ENCODE data around the gene MAGI1.

MAGI1 gene

DNA sequence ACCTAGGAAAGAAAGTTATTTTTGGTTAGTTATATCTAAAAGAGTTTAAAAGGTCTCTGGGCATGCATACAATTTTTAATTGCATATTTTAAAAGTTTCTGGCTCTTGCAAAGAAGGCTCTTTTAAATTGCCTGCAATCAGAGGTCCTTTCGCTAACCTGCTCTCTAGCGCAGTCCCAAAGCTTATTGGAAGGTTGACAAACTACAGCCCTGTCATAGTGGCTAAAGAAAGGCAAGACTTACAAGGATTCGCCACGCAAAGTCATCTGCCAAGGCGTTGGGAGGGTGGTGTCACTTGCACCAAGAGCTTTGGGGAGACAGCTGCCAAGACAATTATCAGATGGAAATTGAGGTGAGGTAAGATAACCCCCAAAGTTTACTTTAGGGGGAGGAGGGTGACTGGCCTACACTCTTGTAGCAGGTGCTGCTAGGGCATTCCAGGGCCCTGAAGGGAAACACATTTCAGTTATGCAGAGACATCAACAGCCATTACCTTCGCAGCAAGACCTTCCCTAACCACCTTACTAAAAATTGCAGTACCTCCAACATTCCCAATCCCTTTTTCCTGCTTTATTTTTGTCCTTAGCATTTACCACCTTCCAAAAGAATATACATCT lies 606.2 kb downstream of the MAGI1 start:
- intact Hi-C loops (cut with DNase I) = loop anchor here (10.0 kb wide), 1 partner anchor 762 kb away; no protein-coding TSS in a partner anchor
- no peak for DNase-seq

DNA sequence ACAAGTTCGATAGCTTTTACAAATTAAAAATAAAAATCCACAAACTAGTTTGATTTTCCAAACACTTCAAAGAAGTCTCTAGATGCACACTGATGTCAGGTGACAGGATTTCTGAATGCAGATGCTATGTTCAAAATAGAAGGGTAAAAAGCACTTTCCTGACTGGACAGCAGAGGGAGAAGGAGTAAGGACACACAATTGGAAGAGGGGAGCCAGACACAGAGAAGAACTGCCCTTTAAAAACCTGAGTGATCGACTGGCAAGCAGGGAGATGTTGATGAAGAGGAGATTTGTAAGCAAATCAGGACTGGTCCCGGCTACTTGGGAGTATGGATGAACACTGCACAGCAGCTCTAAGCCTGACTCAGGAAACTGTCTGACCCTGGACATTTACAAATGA lies 612.8 kb downstream of the MAGI1 start:
- no peak for DNase-seq
- intact Hi-C loops (cut with DNase I) = no loop called here

DNA sequence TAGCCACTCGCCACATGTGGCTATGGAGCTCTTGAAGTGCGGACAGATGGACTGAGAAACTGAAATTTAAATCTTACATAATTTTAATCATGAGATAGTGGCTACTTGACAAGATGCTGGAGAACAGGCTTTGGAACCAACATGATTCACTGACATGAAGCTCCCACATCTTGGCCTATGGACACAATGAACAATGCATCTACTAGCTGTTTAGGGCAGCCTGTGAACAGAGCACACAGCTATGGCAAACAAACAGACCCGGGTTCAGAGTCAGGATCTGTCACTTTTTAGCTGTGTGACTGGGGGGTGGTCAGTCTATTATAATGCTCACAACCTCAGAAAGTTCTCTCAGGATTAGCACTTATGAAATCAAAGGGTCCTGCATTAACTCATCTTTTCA lies 616.6 kb downstream of the MAGI1 start:
- intact Hi-C loops (cut with DNase I) = no loop called here

DNA sequence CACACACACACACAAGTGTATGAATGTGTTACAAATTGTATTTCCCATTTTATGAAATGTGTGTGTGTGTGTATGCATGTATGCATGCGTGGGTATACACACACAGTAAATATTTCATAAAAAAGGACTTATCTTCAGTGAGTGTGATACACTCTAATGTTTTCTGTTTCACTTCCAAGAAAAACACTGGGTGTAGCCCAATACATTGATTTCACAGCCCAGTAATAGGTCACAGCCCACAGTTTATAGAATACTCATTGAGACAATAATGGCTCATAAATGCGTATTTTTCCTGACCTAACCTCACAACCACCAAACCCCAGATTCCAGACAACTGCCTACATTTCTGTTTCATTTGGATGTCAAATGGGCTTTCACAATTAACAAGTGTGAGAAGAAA lies 619.5 kb downstream of the MAGI1 start:
- intact Hi-C loops (cut with DNase I) = no loop called here

More for the DNA sequence above, 616.6 kb downstream of the MAGI1 start:
- no peak for DNase-seq

DNA sequence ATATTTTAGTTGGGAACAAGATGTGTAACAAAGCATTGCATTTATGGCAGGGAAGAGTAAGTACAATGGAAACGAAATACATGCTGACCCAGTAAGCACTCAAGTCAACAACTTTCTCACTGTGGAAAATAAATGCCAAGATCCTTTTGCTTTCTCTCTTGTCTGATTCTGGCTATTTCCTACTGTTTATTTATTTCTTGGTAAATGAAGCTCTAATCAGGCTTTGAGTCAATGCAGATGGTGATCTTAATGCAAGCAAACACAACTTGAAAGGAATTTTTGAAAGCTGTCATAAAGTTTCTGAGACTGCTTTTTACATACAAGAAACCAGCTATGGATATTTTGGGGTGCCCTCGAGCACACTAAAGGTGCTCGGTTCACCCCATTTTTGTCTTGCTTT lies 624.8 kb downstream of the MAGI1 start:
- DNase-seq = no peak
- intact Hi-C loops (cut with DNase I) = no loop called here

More for the DNA sequence above, 619.5 kb downstream of the MAGI1 start:
- no peak for DNase-seq

DNA sequence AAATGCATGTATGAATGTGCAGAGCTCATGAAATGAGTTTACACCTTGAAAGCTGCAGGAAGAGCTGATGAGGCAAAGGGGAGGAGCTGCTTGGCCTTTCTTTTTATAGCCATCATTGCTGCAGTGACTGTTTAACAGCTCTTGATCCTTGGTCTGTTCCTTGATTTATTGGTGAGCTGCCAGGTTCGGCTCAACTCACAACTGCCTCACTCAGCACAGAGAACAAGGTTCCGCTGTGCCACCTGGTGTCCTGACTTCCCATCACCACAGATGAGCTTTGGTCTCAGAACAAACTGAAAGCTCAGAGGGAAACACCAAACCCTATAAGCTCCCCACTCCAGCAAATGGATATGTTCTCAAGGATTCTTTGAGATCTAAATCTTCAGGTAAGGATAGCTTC lies 626.1 kb downstream of the MAGI1 start:
- DNase-seq = peak in 3 of 10 donors; percentile 22 to 84 (median 29)
- intact Hi-C loops (cut with DNase I) = no loop called here

DNA sequence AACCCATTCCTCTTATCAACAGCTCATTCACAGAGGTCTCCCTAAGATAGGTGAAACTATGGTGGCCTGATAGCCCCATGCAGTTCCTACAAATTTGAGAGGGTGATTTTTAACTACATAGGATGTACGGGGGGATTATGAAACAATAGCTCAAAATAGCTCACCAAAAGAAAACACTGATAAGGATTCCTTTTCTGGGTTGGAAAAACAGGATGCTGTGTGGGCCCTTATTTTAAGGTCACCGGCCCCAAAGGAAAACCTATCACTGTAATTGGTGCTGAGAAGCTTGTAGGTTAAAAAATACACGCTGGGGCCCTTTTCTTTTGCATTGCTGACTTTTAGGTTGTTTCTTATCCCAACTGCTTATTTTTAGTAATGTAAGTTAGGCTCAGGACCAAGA lies 627.4 kb downstream of the MAGI1 start:
- no peak for DNase-seq
- intact Hi-C loops (cut with DNase I) = no loop called here

DNA sequence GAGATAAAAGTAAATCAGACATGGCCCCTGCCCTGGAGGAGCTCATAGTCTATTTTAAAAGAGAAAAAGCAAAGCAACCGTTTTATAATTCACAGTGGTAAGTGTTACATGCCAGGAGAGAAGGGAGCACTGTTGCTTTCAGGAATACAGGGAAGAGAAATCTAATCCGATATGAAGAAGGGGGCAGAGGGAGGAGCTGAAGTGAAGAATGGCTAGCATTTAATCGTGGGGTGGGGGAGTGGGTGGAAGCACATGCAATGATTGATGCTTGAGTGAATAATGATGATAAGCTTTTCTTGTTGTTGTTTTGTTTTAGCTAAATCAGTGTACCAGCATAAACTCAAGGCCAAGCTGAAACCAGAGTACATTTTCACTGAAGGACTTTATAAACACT lies 629.5 kb downstream of the MAGI1 start:
- DNase-seq = no peak
- intact Hi-C loops (cut with DNase I) = no loop called here

DNA sequence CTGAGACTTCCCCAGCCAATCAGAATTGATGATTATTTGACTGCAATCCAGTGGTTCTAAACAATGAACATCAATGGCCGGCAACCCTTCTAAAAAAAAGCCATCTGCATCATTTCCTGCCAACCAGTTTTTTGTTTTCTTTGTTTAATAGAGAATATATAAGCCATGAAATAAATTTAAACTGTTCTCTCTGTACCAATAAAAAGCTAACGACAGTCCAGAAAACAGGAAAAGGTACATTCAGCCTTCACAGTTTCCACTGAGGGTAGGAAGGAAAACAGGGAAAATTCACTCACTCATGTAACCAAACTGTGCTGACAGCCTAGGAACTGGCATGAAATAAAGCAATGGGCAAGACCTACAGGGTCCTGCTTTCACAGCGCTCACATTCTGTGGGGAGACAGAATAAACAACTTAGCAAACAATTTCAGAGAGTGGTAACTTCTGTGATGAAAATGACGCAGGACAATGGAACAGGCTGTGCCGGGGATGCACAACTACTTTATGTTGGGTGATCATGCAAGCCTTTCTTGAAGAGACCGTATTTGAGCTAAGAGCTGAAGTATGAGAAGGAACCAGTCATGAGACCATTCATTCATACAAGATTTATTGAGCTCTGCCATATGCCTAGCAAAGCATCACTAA lies 630.1 kb downstream of the MAGI1 start:
- intact Hi-C loops (cut with DNase I) = no loop called here
- no peak for DNase-seq

DNA sequence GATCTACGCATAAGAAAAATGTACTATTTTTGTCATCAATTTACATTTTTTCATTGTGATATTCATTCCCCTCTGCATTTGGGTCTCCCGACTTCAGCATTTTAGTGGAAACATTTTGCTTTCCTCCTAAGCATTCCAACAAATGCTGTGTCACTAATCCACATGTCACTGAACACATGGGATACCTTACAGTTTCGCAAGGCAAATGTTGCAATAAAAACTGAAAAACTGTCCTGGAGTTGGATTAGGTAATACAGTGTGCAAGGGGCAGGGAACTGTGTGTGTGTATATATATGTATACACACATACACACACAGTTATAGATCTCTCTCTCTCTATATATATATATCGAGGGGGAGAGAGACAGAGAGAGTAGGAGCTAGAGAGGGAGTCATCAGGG lies 632.2 kb downstream of the MAGI1 start:
- intact Hi-C loops (cut with DNase I) = no loop called here
- no peak for DNase-seq

DNA sequence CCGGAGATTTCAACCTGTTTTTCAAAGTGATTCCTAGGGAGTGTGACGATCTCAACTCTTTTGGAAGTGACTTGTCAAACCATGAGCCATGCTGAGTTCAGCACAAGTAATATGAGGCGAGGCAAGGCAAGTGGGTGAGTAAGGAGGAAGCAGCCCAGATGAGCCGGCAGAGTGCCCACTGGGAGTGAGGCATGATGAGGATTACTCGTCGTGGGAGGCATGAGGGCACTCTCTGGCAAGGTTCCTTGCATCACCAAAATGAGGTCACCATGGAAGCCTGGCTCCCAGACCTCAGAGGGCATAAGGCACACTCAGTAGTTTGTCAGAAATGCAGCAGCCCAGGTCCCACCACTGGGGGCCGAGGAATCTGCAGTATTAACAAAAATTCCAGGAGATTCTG lies 636.1 kb downstream of the MAGI1 start:
- intact Hi-C loops (cut with DNase I) = no loop called here
- DNase-seq = peak in 8 of 10 donors; percentile 21 to 91 (median 62)

DNA sequence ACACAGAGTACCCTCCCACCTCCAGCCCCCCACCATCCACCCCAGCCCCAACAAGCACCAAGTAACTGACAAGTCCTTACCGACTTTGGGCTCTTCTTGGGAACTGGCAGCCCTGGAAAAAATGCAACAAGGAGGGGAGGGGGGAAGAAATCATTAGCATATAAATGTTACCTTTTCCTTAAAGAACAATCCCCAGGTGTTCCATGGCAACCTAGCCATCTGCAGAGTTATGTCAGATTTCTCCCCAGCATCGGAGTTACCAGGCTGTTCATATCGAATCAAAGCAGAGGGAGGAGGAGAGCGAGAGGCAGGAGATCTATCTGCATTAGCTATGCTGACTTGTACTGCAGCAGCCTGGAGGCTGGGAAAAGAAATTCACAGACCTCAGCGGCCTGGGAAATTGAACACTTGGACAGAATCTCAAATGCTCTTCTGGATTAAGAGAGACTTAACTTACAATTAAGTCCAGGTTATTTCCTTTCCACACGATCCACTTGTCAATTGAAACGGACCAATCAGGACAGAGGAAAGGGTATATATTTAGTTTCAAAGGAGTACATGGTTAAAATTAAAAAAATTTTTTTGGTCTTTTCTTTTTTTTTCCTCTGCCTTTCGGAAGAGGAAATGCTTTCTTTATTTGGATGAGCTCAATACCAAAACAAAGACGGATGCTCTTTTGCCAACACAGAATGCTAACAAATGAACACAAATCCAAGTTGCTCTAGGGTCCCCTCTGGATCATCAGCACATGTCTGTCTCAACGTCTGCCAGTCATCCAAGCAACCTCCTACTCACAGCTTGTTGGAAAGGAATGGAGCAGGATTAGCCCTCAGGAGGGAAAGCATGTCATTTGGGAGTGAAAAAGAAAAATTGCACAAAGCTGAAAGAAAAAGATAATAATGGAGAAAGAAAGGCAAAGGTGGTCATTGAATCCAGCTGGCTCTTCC lies 637.1 kb downstream of the MAGI1 start:
- no peak for DNase-seq
- intact Hi-C loops (cut with DNase I) = no loop called here

DNA sequence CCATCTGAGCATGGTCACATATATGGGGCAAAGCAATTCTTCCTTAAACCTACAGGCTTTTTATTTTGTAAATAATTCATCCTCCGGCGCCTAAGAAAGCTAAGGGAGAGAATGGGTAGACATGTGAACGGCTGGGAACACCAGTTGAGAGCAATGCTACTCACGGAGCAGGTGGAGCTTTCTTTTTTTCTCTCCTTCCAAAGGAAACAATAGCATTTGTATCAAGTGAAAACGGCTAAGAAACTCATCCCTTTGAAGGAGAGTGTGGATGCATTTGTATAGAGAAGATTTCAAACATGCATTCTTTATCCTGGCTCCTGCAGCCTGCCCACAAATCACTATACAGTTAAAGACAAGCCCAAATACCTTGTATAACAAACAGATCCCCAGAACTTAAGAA lies 637.8 kb downstream of the MAGI1 start:
- no peak for DNase-seq
- intact Hi-C loops (cut with DNase I) = no loop called here

DNA sequence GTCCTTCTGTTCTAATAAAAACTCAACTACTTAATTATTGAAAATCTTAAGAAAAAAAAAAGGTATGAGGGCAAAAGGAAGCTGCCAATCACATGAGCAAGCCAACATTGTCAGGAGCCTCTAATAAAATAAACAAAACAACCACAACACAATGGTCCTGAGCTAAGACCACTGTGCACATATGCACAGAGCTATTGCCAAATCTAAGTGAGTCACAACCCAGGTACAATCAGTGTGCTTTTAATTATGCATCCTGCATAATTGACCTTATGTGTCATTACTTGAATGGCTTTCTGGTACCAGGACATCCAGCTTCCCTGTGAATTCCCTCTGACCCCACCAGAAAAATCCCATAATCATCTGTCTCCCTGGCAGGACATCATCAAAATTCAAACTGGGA lies 639.8 kb downstream of the MAGI1 start:
- intact Hi-C loops (cut with DNase I) = no loop called here

DNA sequence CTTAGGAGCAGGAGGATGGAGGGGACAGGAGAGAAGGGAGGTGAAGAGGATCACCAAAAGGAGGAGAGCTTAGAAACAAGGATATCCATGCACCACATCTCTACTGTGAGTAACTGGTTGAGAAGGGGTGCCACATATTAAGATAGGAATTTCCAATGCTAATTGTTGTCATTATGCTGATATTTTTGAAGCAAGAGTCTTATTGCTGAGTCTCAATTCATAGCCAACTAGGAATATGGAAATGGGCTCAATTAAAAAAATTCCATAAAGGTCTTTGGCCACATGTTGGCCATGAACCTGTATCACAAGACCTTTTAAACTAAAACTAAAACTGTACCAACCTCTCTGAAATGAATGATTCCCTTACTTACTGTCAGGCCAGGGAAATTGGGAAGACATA lies 642.6 kb downstream of the MAGI1 start:
- intact Hi-C loops (cut with DNase I) = no loop called here

More for the DNA sequence above, 639.8 kb downstream of the MAGI1 start:
- no peak for DNase-seq

DNA sequence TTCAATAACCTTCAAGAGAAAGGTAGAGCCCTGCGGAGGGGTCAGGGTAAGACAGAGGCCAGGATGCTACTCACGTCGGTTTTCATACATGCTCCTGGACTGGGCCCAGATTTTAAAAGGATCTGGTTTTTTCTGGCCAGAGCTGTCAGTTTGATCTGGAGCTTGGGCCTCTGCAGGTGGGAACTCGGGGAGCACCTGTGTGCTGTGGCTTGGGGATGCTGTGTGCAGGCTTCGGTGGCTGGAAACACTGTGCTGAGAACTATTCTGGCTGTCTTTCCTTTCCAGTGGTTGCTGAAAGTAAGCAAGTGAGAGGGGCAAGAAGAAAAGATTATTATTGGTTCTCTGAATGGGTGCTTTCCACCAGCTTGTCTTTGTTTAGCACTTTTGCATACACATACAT lies 647.6 kb downstream of the MAGI1 start:
- intact Hi-C loops (cut with DNase I) = no loop called here
- peak in 1 of 10 donors; percentile 63 for DNase-seq

More for the DNA sequence above, 642.6 kb downstream of the MAGI1 start:
- no peak for DNase-seq

DNA sequence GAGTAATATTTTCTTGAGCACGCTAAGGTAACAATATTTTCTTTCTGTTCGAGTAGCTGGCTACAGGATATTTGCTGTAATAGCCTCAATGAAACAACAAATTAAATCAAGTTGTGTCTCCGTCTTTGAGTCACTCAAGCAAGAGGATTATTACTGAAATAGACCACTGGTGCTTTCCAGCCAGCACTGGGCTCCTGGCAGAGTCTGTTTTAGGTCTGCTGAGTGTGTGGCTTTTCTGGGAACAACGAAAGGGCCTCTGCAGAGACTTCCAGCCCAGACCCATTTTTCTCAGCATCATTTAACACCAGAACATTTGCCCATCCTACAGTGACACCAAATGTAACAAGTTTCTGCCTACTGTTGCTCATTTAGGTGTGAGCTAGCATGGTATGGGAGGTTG lies 652.9 kb downstream of the MAGI1 start:
- peak in 1 of 10 donors; percentile 79 for DNase-seq
- intact Hi-C loops (cut with DNase I) = no loop called here

DNA sequence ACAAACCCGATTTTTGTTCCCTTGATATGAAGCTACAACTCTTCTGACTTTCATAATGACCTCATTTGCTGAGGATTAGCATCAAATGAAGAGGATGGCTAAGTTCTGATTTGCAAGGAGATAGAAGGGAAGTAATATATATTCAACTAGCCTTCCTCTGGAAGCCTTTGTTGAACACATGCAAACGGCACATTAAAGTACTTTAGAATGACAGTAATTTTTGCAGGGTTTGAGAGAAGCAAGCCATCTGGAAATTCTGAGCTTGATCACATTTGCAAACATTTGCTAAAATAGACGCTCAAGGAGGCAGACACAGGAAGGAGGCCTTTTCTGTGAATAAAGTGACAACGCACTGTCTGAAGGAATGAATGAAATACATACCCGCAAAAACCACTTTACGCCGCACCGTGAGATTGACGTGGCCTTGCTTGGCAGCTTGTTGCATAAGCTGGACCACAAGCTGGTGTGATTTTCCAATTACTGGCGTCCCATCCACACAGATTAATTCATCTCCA lies 657.2 kb downstream of the MAGI1 start:
- DNase-seq = peak in 1 of 10 donors; percentile 77

DNA sequence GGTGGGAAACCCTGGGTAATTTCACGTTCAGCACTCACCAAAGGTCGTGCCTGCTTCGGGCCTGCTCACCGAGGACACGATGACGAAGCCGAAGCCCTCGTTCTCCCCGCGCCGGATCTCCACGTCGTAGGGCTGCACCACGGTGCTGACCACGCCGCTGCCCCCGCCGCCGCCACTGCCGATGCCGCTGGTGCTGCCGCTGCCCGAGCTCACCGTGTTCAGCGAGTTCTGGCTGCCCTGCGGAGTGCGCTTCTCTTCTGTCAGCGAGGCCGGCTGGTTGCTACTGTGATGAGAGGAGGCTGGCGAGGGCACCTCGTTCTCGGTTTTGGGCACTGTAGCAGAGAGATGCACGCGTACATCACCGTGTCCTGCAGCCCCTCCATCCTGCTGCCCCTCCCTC lies 659.5 kb downstream of the MAGI1 start:
- intact Hi-C loops (cut with DNase I) = no loop called here
- peak in 3 of 10 donors; percentile 68 to 85 (median 71) for DNase-seq

More for the DNA sequence above, 657.2 kb downstream of the MAGI1 start:
- intact Hi-C loops (cut with DNase I) = no loop called here

DNA sequence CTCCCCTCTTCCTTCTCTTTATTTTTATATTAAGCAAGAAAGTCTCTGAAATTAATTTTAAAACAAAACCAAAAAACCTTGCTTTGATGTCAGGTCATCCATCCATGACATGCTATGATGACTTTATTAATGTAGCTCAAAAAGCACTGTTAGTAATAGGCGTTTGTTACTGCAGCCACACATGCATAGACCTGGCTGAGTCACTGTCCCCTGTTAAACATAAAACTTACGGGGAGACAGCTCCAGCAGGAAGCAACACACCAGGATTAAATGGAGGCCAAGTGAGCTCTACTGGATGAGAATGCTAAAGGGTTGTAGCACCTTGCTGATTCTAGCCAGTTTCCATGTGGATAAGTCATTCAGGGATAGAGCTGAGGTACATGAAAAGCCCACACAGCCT lies 661.1 kb downstream of the MAGI1 start:
- intact Hi-C loops (cut with DNase I) = no loop called here

DNA sequence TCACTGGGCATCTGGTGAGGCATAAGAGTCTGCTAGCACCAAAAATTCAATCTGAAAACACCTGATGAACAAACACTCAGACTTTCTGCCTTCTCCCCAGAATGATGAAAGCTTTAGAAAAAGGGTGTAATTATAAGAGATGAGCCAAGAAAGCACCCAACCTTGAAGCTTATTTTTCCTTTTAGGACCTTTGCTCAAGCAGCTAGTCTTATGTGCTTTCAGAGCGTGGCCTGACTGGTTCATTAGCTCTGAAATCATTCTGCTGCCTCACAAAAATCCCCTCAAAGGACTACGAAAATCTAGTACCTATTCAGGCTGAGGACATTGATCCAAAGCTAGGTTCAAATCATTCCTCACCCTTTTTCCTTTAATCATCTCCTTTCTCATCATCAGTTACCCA lies 662.3 kb downstream of the MAGI1 start:
- intact Hi-C loops (cut with DNase I) = no loop called here
- no peak for DNase-seq

More for the DNA sequence above, 661.1 kb downstream of the MAGI1 start:
- DNase-seq = no peak

All from posterior cingulate gyrus (tissue), 11 donors.